Embryonic facial prominence (tissue), 1 donor: ENCODE data around the gene PRDM10.
A peak's percentile ranks its signal among the peaks of the same experiment; 100 is the strongest.
"Not testable (repeated sequence)": the region's sequence is repeated elsewhere in the genome, so short reads cannot be mapped to it uniquely, and the experiment has no call there.

ENCODE experiments used
- DNase-seq: peaks from one replicate; pipeline ENCODE4 v3.0.0-alpha.2; 2016; ENCODE audit errors: extremely low spot score

Gene PRDM10

GRCh38 chr11:130002352-130002845 is at the start of gene PRDM10:
PRDM10 (minus strand) TSS chr11:130002835; CDS start chr11:129960964, 41,871 bp downstream.
- DNase-seq: peak; percentile 85

DNA sequence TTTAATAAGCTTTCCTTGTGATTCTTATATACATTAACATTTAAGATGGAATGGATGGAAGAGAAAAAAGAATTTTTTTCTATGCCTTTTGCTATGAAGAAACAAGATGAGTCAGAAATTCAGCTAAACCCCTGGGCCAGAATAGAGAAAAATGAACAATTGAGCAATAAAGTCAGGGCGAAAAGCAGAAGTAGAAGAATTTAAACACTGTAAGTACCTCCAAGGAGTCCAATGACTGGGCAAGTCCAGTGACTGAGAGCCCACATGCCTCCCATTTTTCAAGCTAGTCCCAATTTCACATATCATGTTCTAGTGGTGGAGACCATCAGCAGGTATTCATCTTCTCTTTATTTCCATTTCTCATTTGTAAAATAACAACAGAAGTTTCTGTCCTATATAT is 48.4 kb upstream of the PRDM10 start:
- DNase-seq: no peak

DNA sequence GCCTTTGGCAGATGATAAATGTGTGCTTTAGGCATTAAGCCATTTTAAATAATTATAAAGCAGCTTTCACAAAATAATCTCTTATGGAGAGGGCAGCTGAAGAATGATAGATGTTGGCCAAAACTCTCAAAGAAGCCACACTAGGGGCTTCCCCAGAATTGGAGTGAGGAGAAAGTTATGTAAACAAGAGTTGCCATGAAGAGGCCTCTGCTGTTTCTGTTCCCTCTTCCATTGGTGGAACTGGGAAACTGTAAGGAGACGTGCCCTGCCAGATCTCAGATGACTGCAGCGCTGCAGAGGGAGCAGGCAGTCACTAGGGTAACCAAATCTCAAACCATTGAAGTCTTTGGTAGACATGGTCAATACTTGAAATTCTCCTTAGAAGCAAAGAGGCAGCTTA is 47.6 kb upstream of the PRDM10 start:
- no peak for DNase-seq

GRCh38 chr11:130049328-130049771 is 46.7 kb upstream of the PRDM10 start:
- DNase-seq: no peak

DNA sequence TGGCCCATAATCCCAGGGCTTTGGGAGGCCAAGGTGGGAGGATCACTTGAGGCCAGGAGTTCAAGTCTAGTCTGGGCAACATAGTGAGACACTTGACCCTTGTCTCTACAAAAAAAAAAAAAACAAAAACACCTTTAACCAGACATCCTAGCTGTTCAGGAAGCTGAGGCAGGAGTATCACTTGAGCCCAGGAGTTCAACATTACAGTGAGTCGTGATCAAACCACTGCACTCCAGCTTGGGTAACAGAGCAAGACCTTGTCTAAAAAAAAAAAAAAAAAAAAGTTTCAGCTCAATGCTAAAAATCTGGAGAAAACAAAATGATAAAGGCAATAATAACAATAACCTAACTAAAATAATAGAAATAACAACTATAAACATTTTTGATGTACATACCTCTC is 44.5 kb upstream of the PRDM10 start:
- DNase-seq: no peak

GRCh38 chr11:130043575-130043974 is 40.9 kb upstream of the PRDM10 start:
- no peak for DNase-seq

- no peak for DNase-seq
These were observed 39.5 kb upstream of the PRDM10 start for GRCh38 chr11:130042093-130042591.

GRCh38 chr11:130040281-130040940 is 37.8 kb upstream of the PRDM10 start:
- DNase-seq: no peak

DNA sequence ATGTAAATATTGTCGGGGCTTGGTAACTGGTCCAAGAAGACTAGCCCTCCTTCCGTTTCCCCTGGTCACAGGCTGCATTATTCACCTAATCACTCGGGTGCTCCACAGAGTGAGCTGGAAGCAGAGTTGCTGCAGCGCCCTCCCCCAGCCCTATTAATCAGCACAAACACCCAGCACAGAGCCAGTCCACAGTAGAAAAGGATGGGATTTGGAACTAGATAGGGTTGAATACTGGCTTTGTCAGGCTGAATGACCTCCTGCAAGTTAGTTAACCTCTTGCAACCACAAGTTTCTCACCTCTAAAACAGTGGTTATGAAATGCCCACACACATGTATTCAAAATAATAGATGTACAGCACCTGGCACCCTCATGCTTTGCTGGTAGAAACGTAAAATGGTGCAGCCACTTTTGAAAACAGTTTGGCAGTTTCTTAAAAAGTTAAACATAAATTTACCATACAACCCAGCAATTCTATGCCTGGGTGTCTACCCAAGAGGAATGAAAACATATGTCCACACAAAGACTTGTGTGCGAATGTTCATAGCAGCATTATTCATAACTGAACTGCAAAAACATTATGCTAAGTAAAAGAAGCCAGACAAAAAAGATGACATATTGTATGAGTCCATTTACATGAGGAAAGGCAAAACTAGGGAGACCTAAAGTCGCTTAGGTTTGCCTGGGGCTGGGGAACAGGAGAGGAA is 35.4 kb upstream of the PRDM10 start:
- DNase-seq: no peak

GRCh38 chr11:130037058-130037457 is 34.4 kb upstream of the PRDM10 start:
- no peak for DNase-seq

DNA sequence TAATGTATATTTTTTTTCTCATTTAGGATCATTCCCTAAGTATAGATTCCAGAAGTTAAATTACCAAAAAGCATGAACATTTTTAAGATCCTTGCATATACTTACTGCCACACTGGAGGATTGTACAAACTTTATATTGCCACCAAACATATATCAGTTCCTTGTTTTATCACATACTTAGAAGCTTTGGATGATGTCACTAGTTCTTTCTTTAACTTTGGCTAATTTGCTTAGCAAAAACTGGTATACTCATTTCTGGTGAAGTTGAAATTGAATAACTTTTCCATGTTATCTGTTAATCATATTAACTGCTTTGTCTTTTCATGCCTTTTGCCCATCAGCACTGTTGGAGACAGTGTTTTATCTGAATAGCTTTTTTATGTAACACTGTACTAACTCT is 31.6 kb upstream of the PRDM10 start:
- no peak for DNase-seq

DNA sequence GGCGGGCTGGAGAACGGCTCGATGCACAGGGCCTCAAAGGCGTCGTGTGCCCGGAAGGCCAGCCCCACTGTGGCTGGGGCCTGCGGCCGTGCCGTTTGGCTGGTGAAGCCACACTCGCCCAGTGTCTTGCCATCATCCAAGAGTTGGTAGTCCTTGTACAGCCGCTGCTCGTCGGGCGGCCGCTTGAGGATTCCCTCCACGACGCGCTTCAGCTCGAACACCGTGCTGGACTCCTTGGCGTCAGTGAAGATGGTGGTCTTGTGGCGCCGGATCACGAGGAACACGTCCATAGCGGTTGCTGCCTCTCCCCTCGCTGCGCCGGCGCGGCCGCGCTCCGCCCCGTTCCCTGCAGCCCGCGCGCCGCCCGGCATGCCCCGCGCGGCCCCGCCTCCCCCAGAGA is 30.3 kb upstream of the PRDM10 start:
- DNase-seq: no peak

DNA sequence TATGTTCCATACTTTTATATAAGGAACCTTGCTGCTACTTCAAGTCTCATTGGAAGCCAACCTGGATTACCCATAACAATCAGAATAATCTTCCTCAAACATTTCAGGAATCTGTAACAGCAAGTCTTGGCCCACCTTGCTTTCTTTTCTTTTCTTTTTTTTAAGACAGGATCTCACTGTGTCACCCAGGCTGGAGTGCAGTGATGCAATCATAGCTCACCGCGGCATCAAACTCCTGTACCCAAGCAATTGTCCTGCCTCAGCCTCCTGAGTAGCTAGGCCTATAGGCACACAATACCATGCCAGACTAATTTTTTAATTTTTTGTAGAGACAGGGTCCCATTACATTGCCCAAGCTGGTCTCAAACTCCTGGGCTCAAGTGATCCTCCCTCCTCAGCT is 29.3 kb upstream of the PRDM10 start:
- DNase-seq: no peak

GRCh38 chr11:130031056-130031455 is 28.4 kb upstream of the PRDM10 start:
- no peak for DNase-seq

- no peak for DNase-seq
These were observed 26.5 kb upstream of the PRDM10 start for GRCh38 chr11:130029137-130029536.

DNA sequence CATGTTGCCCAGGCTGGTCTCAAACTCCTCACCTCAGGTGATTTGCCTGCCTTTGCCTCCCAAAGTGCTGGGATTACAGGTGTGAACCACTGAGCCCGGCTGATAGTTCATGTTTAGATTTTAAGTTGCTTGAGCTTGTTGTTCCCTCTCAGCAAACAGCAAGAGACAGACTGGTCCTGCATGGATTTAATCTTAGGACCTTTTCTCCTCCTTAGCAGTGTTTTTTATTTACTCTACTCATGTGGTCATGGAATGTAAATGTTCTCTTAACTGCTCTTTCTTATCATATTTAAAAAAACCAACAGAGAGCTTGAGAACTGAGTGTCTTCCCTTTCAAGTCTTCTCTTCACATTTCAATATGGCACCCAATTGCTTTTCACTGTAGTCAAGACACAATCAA is 22.7 kb upstream of the PRDM10 start:
- DNase-seq: no peak

DNA sequence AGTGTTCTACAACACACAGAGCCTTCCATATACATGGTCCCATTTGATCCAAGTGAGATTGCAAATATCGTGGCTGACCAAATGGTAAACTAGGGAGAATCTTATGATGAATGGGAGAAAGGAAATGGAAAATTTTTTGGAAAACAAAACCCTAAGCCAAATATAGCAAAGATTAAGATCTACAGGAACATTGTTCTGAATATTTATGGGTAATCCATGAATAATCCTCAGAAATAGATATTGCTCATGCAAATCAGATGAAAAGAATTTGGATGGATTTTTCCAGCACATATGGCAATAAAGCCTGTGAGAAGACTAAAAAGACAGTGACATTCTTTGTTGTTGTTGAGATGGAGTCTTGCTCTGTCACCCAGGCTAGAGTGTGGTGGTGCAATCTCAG is 21.7 kb upstream of the PRDM10 start:
- no peak for DNase-seq

DNA sequence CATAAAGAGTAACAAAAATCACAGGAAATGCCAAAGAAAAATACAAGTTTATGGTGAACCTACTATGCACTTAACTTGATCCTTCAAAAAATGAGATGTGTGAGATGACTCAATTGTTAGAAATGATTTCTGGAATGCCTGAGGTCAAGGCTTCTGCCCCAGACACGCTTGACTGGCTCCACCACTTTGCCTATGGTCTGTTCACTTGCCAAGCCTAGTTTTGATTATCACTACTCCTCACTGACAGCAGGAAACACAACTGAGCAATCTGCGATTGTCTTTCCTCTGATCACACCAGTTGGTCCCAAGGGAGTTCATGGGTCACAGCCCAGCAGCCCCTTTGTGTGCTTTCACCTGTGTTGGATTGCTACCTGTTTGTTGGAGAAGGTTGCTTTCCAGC is 20.6 kb upstream of the PRDM10 start:
- no peak for DNase-seq

- no peak for DNase-seq
These were observed 20.2 kb upstream of the PRDM10 start for GRCh38 chr11:130022799-130023198.

GRCh38 chr11:130021606-130022005 is 19.0 kb upstream of the PRDM10 start:
- DNase-seq: not testable (repeated sequence)

- DNase-seq: no peak
These were observed 17.7 kb upstream of the PRDM10 start for GRCh38 chr11:130020323-130020722.

- not testable (repeated sequence) for DNase-seq
These were observed 13.2 kb upstream of the PRDM10 start for GRCh38 chr11:130015846-130016245.

DNA sequence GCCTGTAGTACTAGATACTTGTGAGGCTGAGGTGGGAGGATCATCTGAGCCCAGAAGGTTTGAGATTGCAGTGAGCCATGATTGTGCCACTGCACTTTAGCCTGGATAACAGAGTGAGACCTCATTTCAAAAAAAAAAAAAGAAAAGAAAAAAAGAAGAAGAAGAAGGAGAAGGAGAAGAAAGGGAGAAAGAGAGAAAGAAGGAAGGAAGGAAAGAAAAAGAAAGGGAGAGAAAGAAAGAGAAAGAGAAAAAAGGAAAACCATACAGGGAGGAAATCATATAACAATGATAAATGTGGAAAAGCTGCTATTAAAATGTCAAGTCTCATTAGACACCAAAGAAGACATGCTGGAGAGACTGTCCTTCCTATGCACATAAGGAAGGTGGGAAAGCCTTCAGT is 5.7 kb upstream of the PRDM10 start:
- no peak for DNase-seq
